MM.1S (cell line): ENCODE results near the gene DOCK11.

Experiments
- DNase-seq: peaks from one replicate; pipeline ENCODE4 v3.0.0-alpha.2; 2015
- H2AFZ ChIP-seq: fragments of 300-600 bp; sonication (generic); 2 replicates; pipeline ENCODE4 v1.6.0; 2016; ENCODE audit warnings: antibody characterized with exemption, low read length
- H3F3A ChIP-seq: fragments of 300-600 bp; sonication (generic); 2 replicates; pipeline ENCODE4 v1.6.1; 2016; ENCODE audit warnings: mild to moderate bottlenecking, antibody characterized with exemption, low read length, moderate library complexity, mixed read lengths; ENCODE audit not compliant: insufficient read depth
- H3K27ac ChIP-seq: fragments of 300-600 bp; sonication (generic); 2 replicates; pipeline ENCODE4 v1.5.1; 2016; ENCODE audit warnings: mild to moderate bottlenecking, low read length
- H3K27me3 ChIP-seq: fragments of 300-600 bp; sonication (generic); replicated peaks from 2 replicates; pipeline ENCODE4 v1.6.0; 2016; ENCODE audit warnings: low read length; ENCODE audit not compliant: insufficient read depth
- H3K36me3 ChIP-seq: fragments of 300-600 bp; sonication (generic); replicated peaks from 2 replicates; pipeline ENCODE4 v1.6.1; 2016; ENCODE audit warnings: mild to moderate bottlenecking, low read length, mixed read lengths; ENCODE audit not compliant: insufficient read depth
- H3K4me1 ChIP-seq: fragments of 300-600 bp; sonication (generic); 2 replicates; pipeline ENCODE4 v1.6.1; 2016; ENCODE audit warnings: low read length, mixed read lengths
- H3K4me2 ChIP-seq: fragments of 300-600 bp; sonication (generic); 2 replicates; pipeline ENCODE4 v1.6.0; 2016; ENCODE audit warnings: low read depth, low read length
- H3K4me3 ChIP-seq: fragments of 300-600 bp; sonication (generic); 2 replicates; pipeline ENCODE4 v1.5.1; 2016; ENCODE audit warnings: low read length, mixed read lengths
- H3K79me2 ChIP-seq: fragments of 300-600 bp; sonication (generic); 2 replicates; pipeline ENCODE4 v1.6.1; 2016; ENCODE audit warnings: mixed run types, low read length, mixed read lengths
- H3K9ac ChIP-seq: fragments of 300-600 bp; sonication (generic); 2 replicates; pipeline ENCODE4 v1.6.1; 2016; ENCODE audit warnings: low read length, mixed read lengths
- H3K9me2 ChIP-seq: fragments of 300-600 bp; sonication (generic); replicated peaks from 2 replicates; pipeline ENCODE4 v1.6.1; 2016; ENCODE audit warnings: mild to moderate bottlenecking, low read length, mixed read lengths; ENCODE audit not compliant: insufficient read depth
- H3K9me3 ChIP-seq: fragments of 300-600 bp; sonication (generic); replicated peaks from 2 replicates; pipeline ENCODE4 v1.6.1; 2016; ENCODE audit warnings: mild to moderate bottlenecking, low read length, mixed read lengths; ENCODE audit not compliant: insufficient read depth
- H4K20me1 ChIP-seq: fragments of 300-600 bp; sonication (generic); 2 replicates; pipeline ENCODE4 v1.6.1; 2016; ENCODE audit warnings: mild to moderate bottlenecking, low read length, moderate library complexity, mixed read lengths; ENCODE audit not compliant: insufficient read depth
- EZH2 ChIP-seq: fragments of 300-600 bp; sonication (generic); optimal IDR thresholded peaks from 2 replicates; pipeline ENCODE3; 2017; ENCODE audit warnings: low read depth, mild to moderate bottlenecking, antibody characterized with exemption, low read length, mixed read lengths
- EZH2phosphoT487 ChIP-seq: fragments of 300-600 bp; sonication (generic); IDR thresholded peaks from 2 replicates; pipeline ENCODE4 v1.6.1; 2018; ENCODE audit warnings: antibody characterized with exemption, low read length
- TF ChIP-seq, protein P1 (sequence below): fragments of 300-600 bp; sonication (generic); IDR thresholded peaks from 2 replicates; pipeline ENCODE4 v1.5.1; 2016; ENCODE audit warnings: antibody characterized with exemption, low read length, mixed read lengths

DOCK11 gene

DNA sequence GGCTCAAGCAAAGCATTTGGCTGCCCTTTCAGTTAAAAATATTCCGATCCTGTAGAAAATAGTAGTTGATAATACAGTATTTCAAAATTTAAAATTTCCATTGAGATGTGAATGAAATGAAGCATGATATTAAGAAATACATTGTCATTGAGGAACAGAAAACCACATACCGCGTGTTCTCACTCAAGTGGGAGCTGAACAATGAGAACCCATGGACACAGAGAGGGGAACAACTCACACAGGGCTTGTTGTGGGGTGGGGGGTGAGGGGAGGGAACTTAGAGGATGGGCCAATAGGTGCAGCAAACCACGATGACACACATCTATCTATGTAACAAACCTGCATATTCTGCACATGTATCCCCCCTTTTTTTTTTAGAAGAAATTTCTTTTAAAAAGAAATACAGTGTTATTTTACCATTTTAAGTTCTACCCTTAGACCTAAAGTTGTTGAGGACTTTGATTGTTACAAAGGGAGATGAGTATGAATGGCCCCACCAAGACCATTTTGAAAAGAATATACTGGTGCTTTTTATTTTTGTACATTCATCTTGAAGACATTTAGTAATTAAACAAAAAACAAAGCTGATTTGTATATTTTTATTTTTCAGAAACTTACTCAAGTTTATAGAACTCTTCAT, 179.8 kb downstream of the DOCK11 start:
- H3K9me3 ChIP-seq, result no peaks in the 10 kb centered on the region
- no peaks in the 10 kb centered on the region for H3K27me3 ChIP-seq
- H3K4me1 ChIP-seq, result no peaks in the 10 kb centered on the region
- H3K36me3 ChIP-seq, result no peaks in the 10 kb centered on the region
- H4K20me1 ChIP-seq, result no peaks in the 10 kb centered on the region
- no peak overlapping the region for H3K4me3 ChIP-seq
- no peaks in the 10 kb centered on the region for H3K79me2 ChIP-seq
- TF ChIP-seq EZH2phosphoT487, result no peak
- TF ChIP-seq, protein P1, sequence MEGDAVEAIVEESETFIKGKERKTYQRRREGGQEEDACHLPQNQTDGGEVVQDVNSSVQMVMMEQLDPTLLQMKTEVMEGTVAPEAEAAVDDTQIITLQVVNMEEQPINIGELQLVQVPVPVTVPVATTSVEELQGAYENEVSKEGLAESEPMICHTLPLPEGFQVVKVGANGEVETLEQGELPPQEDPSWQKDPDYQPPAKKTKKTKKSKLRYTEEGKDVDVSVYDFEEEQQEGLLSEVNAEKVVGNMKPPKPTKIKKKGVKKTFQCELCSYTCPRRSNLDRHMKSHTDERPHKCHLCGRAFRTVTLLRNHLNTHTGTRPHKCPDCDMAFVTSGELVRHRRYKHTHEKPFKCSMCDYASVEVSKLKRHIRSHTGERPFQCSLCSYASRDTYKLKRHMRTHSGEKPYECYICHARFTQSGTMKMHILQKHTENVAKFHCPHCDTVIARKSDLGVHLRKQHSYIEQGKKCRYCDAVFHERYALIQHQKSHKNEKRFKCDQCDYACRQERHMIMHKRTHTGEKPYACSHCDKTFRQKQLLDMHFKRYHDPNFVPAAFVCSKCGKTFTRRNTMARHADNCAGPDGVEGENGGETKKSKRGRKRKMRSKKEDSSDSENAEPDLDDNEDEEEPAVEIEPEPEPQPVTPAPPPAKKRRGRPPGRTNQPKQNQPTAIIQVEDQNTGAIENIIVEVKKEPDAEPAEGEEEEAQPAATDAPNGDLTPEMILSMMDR, result no peak
- TF ChIP-seq EZH2, result no peak
- no peaks in the 10 kb centered on the region for H3F3A ChIP-seq
- H3K27ac ChIP-seq, result no peak overlapping the region
- no peak overlapping the region for H3K9ac ChIP-seq
- no peak overlapping the region for H3K4me2 ChIP-seq
- H2AFZ ChIP-seq, result no peak overlapping the region
- no peak for DNase-seq
- H3K9me2 ChIP-seq, result no peaks in the 10 kb centered on the region

DNA sequence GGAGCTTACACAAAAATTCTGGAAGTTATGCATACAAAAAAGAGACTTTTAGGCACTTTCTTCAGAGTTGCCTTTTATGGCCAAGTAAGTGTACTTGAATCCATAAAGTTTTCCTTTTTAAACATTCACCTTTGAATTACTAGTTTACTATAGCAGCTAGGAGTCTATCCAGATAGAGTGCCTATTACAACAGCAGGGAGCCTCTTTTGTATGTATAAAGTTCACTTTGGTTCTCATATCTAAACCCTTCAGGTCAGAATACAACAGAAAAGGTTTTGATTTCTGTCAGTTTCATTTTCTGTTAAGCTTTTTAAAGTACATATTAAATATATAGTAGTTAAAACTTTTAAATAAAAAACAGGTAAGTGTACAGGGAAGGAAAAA, 180.3 kb downstream of the DOCK11 start:
- Histone ChIP-seq H3K27ac (no peak overlapping the region), H4K20me1 (no peaks in the 10 kb centered on the region), H3K9me2 (no peaks in the 10 kb centered on the region), H3K4me1 (no peaks in the 10 kb centered on the region), H2AFZ (no peak overlapping the region), H3K4me3 (no peak overlapping the region), H3K36me3 (no peaks in the 10 kb centered on the region), H3K27me3 (no peaks in the 10 kb centered on the region), H3F3A (no peaks in the 10 kb centered on the region), H3K79me2 (no peaks in the 10 kb centered on the region), H3K9me3 (no peaks in the 10 kb centered on the region), H3K4me2 (no peak overlapping the region), H3K9ac (no peak overlapping the region)
- DNase-seq, result no peak
- TF ChIP-seq EZH2phosphoT487, result no peak
- TF ChIP-seq EZH2, result no peak

DNA sequence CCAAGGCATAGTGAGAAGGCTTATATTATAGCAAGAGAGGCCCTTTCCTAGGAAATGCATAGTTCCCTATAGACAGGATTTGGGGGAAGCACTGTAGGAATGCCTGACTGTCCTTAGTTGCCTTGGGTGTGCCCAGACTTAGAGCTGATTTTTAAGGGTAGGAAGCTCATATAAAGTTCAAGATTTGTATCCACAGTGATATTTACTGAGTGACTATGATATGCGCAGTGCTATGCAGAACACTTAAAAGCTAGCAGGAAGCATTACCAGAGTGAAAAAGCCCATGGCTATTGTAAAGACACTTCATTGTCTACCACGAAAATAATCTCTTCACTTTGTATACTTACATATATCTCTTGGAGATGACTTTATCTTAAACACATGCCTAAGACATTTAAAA, 181.7 kb downstream of the DOCK11 start:
- H3K27me3 ChIP-seq, result no peaks in the 10 kb centered on the region
- H3F3A ChIP-seq, result no peaks in the 10 kb centered on the region
- no peak for DNase-seq
- H4K20me1 ChIP-seq, result no peaks in the 10 kb centered on the region
- H3K4me2 ChIP-seq, result no peak overlapping the region
- H3K9ac ChIP-seq, result no peak overlapping the region
- no peak overlapping the region for H3K27ac ChIP-seq
- no peaks in the 10 kb centered on the region for H3K36me3 ChIP-seq
- TF ChIP-seq, protein P1, result no peak
- TF ChIP-seq EZH2phosphoT487, result no peak
- no peak for TF ChIP-seq EZH2
- H3K9me2 ChIP-seq, result no peaks in the 10 kb centered on the region
- no peaks in the 10 kb centered on the region for H3K9me3 ChIP-seq
- H3K79me2 ChIP-seq, result no peaks in the 10 kb centered on the region
- H2AFZ ChIP-seq, result no peak overlapping the region
- no peaks in the 10 kb centered on the region for H3K4me1 ChIP-seq
- H3K4me3 ChIP-seq, result no peak overlapping the region

DNA sequence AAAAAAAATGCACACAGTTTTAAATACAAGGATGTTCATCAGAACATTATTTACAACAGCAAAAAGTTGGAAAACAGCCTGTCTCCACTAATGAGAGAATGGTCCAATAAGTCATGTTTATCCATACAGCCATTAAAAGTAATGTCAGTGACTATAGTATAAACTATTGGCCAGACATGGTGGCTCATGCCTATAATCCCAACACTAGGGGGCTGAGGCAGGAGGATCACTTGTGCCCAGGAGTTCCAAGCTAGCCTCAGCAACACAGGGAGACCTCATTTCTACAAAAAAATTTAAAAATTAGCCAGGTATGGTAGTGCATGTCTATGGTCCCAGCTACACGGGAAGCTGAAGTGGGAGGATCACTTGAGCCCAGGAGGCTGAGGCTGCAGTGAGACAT, 183.7 kb downstream of the DOCK11 start:
- no peaks in the 10 kb centered on the region for H4K20me1 ChIP-seq
- H3K27ac ChIP-seq, result no peak overlapping the region
- H3K9me3 ChIP-seq, result no peaks in the 10 kb centered on the region
- H3K27me3 ChIP-seq, result no peaks in the 10 kb centered on the region
- H2AFZ ChIP-seq, result no peak overlapping the region
- H3K36me3 ChIP-seq, result no peaks in the 10 kb centered on the region
- TF ChIP-seq, protein P1, result no peak
- TF ChIP-seq EZH2phosphoT487 (no peak), EZH2 (no peak)
- no peak overlapping the region for H3K4me2 ChIP-seq
- no peaks in the 10 kb centered on the region for H3K79me2 ChIP-seq
- DNase-seq, result no peak
- H3K4me1 ChIP-seq, result no peaks in the 10 kb centered on the region
- no peak overlapping the region for H3K4me3 ChIP-seq
- no peak overlapping the region for H3K9ac ChIP-seq
- H3F3A ChIP-seq, result no peaks in the 10 kb centered on the region
- no peaks in the 10 kb centered on the region for H3K9me2 ChIP-seq
